Brain microvascular endothelial cell (primary cell): ENCODE measurements around the gene PRR36.

Source experiments
- DNase-seq: peaks from one replicate; pipeline ENCODE4 v3.0.0-alpha.2; 2020
- H3K27ac ChIP-seq: fragments of 250-450 bp; sonication (Bioruptor Pico); 2 replicates; pipeline ENCODE4 v1.5.1; 2020; ENCODE audit warnings: mild to moderate bottlenecking, moderate library complexity
- H3K27me3 ChIP-seq: fragments of 250-450 bp; sonication (Bioruptor Pico); replicated peaks from 2 replicates; pipeline ENCODE4 v1.5.1; 2020; ENCODE audit warnings: mild to moderate bottlenecking
- H3K36me3 ChIP-seq: fragments of 250-450 bp; sonication (Bioruptor Pico); replicated peaks from 2 replicates; pipeline ENCODE4 v1.5.1; 2020; ENCODE audit warnings: mild to moderate bottlenecking
- H3K4me3 ChIP-seq: 2 replicates; pipeline ENCODE4 v1.5.1; 2011; ENCODE audit warnings: low read depth, mild to moderate bottlenecking, control low read depth, low read length, moderate library complexity
- in situ Hi-C: cut with HindIII; loops from 2 replicates; pipeline ENCODE4 v1.10.0; 2017; ENCODE audit warnings: low sequenced_read_pairs, low pct_ligation_motif_present
- TF ChIP-seq, protein P1 (sequence below): IDR thresholded peaks from 2 replicates; pipeline ENCODE4 v1.5.1; 2011; ENCODE audit warnings: low read depth, mild to moderate bottlenecking, moderate library complexity, low read length, control low read depth, inconsistent platforms; ENCODE audit errors: missing control alignments

PRR36 gene

GRCh38 chr19:7909471-7910067 is 35.4 kb upstream of the PRR36 start:
- Histone ChIP-seq H3K36me3 (peaks cover 29% of the 10 kb centered on the region), H3K27ac (no peak overlapping the region), H3K4me3 (no peak overlapping the region), H3K27me3 (no peaks in the 10 kb centered on the region)
- in situ Hi-C loops, result no loop called here
- no peak for DNase-seq
- TF ChIP-seq, protein P1, sequence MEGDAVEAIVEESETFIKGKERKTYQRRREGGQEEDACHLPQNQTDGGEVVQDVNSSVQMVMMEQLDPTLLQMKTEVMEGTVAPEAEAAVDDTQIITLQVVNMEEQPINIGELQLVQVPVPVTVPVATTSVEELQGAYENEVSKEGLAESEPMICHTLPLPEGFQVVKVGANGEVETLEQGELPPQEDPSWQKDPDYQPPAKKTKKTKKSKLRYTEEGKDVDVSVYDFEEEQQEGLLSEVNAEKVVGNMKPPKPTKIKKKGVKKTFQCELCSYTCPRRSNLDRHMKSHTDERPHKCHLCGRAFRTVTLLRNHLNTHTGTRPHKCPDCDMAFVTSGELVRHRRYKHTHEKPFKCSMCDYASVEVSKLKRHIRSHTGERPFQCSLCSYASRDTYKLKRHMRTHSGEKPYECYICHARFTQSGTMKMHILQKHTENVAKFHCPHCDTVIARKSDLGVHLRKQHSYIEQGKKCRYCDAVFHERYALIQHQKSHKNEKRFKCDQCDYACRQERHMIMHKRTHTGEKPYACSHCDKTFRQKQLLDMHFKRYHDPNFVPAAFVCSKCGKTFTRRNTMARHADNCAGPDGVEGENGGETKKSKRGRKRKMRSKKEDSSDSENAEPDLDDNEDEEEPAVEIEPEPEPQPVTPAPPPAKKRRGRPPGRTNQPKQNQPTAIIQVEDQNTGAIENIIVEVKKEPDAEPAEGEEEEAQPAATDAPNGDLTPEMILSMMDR, result no peak

DNA sequence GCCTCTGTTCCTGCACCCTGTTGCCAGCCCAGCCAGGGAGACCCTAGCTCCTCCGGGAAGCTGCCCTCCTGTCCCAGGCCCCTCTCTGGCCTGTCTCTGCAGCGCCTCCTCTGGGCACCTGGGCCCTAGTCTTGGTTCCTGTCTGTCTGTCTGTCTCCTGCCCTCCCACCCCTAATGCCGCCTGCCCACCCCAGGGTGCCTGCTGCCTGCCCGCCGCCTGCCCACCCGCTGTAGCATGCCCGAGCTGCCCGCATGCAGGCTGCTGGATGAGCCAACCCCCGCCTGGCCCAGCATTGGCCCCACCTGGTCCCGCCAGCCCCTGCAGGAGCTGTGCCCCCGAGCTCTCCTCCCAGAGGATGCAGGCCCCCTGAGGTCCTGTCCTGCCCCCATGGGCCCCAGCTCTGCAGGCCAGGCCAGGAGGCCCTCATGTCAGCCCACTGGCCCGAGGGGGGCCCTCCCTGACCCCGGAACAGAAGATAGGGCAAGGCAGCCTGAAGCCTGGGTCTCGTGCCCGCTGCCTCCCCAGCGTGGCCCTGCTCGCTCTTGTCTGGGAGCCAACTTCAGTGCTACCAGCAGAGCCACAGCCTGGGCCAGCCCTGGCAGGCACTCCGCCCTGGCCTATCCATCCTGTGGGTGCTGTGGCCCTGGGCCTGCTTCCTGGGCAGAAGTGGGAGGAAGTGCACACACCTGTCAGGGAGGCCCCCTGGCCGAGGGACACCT is 34.7 kb upstream of the PRR36 start:
- in situ Hi-C loops, result no loop called here
- H3K36me3 ChIP-seq, result peaks cover 29% of the 10 kb centered on the region
- no peak overlapping the region for H3K4me3 ChIP-seq
- no peak for DNase-seq
- H3K27me3 ChIP-seq, result no peaks in the 10 kb centered on the region
- TF ChIP-seq, protein P1, result no peak
- no peak overlapping the region for H3K27ac ChIP-seq

DNA sequence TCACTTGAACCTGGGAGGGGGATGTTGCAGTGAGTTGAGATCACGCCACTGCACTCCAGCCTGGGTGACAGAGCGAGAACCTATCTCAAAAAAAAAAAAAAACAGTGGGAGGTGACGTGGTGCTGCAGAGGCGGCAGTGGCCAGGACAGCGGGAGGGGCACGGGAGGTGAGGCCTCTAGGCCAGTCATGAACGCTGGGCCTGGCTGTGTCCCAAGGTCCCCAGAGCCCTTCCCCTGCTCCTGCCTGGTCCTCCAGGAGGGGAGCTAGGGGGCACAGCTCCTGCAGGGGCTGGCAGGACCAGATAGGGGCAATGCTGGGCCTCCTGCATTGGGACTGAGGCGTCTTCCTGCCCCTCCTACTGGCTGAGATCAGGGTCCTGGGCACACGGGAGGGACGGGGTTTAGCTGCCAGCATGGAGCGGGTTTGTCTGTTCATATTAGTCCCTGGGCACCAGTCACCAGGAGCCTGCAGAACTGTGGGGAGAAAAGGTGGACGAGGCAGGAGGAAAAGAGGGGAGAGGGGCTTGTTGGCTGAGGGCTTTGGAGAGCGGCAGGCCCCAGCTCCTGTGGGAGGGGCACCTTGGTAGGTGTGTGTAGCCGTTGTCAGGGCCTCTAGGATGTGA is 34.0 kb upstream of the PRR36 start:
- peaks cover 29% of the 10 kb centered on the region for H3K36me3 ChIP-seq
- no peak overlapping the region for H3K4me3 ChIP-seq
- H3K27me3 ChIP-seq, result no peaks in the 10 kb centered on the region
- in situ Hi-C loops, result no loop called here
- no peak for DNase-seq
- H3K27ac ChIP-seq, result no peak overlapping the region
- TF ChIP-seq, protein P1, result no peak

DNA sequence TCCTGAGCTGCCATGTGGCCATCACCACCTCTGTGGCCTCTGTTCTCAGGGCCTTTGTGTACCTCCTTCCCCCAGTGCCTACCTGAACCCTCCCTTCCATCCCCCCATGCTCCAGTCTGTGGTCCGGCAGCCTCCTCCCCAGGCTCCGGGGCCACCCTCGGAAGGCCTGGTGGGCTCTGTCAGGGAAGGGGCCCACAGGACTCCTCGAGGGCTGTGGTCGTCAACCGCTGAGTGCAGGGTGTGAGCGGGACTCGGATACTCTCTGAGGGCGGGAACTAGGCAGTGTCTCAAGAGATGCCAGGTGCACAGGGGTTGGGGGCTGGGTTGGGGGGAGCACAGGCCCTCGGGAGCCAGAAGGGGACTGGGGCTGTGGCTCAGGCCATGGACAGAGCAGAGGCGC is 33.4 kb upstream of the PRR36 start:
- DNase-seq, result no peak
- TF ChIP-seq, protein P1, result no peak
- no peak overlapping the region for H3K4me3 ChIP-seq
- in situ Hi-C loops, result no loop called here
- H3K36me3 ChIP-seq, result peaks cover 26% of the 10 kb centered on the region
- no peak overlapping the region for H3K27ac ChIP-seq
- no peaks in the 10 kb centered on the region for H3K27me3 ChIP-seq

DNA sequence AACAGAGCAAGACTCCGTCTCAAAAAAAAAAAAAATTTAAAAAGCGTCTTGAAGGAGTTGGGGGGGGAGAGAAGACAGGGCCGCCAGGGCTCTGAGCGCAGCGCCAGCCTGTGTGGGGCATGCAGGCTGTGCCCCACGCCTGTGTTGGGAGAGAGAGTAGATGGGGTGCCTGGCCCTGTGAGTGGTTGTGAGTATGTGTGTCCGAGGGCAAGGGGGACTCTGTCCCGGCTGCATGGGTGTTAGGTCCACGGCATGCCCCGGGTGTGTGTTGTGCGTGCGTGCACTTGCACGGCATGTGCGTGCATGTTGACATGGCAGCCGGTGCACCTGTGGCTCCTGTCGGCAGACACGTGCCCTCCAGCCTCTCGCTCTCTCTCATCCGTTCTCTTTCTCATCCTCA is 32.9 kb upstream of the PRR36 start:
- in situ Hi-C loops, result no loop called here
- TF ChIP-seq, protein P1, result no peak
- no peak for DNase-seq
- Histone ChIP-seq H3K27me3 (no peaks in the 10 kb centered on the region), H3K36me3 (peaks cover 25% of the 10 kb centered on the region), H3K4me3 (no peak overlapping the region), H3K27ac (no peak overlapping the region)

- Histone ChIP-seq H3K36me3 (peaks cover 15% of the 10 kb centered on the region), H3K27ac (no peak overlapping the region), H3K4me3 (no peak overlapping the region), H3K27me3 (no peaks in the 10 kb centered on the region)
- in situ Hi-C loops, result no loop called here
- no peak for DNase-seq
- TF ChIP-seq, protein P1, result no peak
Measured at GRCh38 chr19:7905859-7906258, 31.7 kb upstream of the PRR36 start.
